OCI-LY3 (cell line): ENCODE results near the gene ASB5.

Source experiments
- CTCF ChIP-seq: fragments of 200-600, 300-600 bp; sonication (generic); IDR thresholded peaks from 2 replicates; pipeline ENCODE4 v1.5.1; 2014; ENCODE audit warnings: antibody characterized with exemption, low read length, low read depth
- EZH2phosphoT487 ChIP-seq: fragments of 200-600 bp; shearing (Covaris generic); IDR thresholded peaks from 2 replicates; pipeline ENCODE4 v1.6.1; 2018; ENCODE audit warnings: antibody characterized with exemption, mixed run types, low read depth

DNA sequence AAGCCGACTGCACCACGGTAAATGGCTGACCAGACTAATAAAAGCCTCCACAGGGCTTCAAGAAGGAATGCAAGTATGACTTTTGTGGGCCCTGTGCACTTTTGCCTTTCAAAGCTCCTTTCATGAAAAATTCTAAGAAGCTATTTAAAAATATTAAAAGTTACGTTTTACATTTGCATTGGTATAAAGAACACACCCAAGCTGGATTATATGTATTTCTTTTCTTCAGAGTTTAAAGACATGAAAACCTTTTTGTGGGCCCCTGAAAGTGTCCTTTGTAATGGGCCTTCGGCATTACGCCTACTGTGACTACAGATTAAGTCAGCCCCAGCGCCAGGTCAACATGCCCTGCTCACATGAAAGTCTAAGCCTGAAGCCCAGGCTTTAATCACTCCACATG is 20.5 kb upstream of the ASB5 start:
- TF ChIP-seq CTCF: no peak
- TF ChIP-seq EZH2phosphoT487: no peak
